DND-41 (cell line): ENCODE measurements around the gene TMEM126B.

Source experiments
- EZH2 ChIP-seq: IDR thresholded peaks from 3 replicates; pipeline ENCODE4 v1.6.1; 2012; ENCODE audit warnings: borderline replicate concordance, low read depth, mild to moderate bottlenecking, moderate library complexity, low read length, inconsistent platforms; ENCODE audit not compliant: severe bottlenecking
- TF ChIP-seq, protein P1 (sequence below): IDR thresholded peaks from 2 replicates; pipeline ENCODE4 v1.5.1; 2012; ENCODE audit warnings: borderline replicate concordance, low read length, moderate library complexity, mild to moderate bottlenecking; ENCODE audit not compliant: poor library complexity, severe bottlenecking; ENCODE audit errors: extremely low read depth

DNA sequence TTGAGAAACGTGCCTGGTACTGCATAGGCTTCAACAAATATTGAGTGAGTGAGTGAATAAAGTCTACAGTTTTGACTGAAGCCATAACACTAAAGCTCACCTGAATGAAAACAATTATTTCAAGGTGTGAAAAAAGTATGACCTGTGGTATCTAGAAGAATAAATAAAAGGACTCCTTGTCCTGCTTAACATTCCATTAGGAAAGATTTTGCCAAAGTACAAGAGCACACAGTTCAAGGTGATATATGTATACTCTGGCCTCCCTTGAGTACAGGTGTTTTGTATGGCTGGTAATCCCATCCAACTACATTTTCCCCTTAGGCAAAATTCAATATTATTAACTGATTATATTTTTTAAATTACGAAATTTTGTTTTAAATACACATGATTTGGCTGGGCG, 38.3 kb downstream of the TMEM126B start:
- TF ChIP-seq, protein P1, sequence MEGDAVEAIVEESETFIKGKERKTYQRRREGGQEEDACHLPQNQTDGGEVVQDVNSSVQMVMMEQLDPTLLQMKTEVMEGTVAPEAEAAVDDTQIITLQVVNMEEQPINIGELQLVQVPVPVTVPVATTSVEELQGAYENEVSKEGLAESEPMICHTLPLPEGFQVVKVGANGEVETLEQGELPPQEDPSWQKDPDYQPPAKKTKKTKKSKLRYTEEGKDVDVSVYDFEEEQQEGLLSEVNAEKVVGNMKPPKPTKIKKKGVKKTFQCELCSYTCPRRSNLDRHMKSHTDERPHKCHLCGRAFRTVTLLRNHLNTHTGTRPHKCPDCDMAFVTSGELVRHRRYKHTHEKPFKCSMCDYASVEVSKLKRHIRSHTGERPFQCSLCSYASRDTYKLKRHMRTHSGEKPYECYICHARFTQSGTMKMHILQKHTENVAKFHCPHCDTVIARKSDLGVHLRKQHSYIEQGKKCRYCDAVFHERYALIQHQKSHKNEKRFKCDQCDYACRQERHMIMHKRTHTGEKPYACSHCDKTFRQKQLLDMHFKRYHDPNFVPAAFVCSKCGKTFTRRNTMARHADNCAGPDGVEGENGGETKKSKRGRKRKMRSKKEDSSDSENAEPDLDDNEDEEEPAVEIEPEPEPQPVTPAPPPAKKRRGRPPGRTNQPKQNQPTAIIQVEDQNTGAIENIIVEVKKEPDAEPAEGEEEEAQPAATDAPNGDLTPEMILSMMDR: no peak
- TF ChIP-seq EZH2: no peak
